ENCODE data around the gene VMAC.

DNA sequence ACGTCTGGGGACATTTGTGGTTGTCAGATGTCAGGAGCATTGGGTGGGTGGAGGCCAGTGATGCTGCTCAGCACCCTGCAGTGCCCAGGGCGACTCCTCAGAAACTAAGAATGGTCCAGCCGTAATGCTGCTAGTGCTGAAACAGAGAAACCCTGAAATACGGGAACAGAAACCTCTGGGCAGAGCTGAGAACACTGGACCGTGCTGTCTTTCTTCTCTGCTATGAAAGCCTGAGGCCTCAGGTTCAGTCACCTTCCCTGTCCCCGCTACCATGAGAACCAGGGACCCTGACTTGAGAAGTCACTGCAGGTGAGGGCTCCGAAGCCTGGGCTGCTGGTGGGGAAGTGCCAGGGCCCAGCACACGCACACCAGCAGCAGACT, 22.8 kb downstream of the VMAC start:
- no peak for TF ChIP-seq EZH2phosphoT487 (IDR thresholded peaks at IDR 0.05; ENCODE audit: insufficient read depth, low read depth)
- TF ChIP-seq EZH2 (IDR thresholded peaks at IDR 0.05; ENCODE audit: insufficient read depth, poor library complexity, severe bottlenecking): no peak

Measured in GM23248 (cell line).